Activated CD4-positive, alpha-beta T cell treated with anti-CD3 and anti-CD28 coated beads for 36 hours (primary cell): Measurements from ENCODE around the gene F13A1. TPM values are rescaled to one million over a fixed set of nuclear protein-coding genes. Genes with fewer than 3 reads are reported as not detected.

Experiments
- ATAC-seq: fragments of 200-7000 bp; cut with Tn5 transposase; one replicate; pipeline ENCODE4 v1.10.0; 2021; ENCODE audit warnings: mild to moderate bottlenecking, moderate library complexity
- CTCF ChIA-PET: fragments of 350-600 bp; sonication (Branson Sonifier 250); formaldehyde crosslinking; loops from one replicate; lab custom pipeline; 2021; ENCODE audit warnings: antibody characterized with exemption; lab: Charles Lee
- POLR2A ChIA-PET: fragments of 350-600 bp; sonication (Branson Sonifier 250); formaldehyde crosslinking; loops from one replicate; lab custom pipeline; 2021; ENCODE audit warnings: antibody characterized with exemption, inconsistent platforms; lab: Charles Lee
- DNase-seq: peaks from one replicate; pipeline ENCODE4 v3.0.0-alpha.2; 2020
- H3K27ac Mint-ChIP-seq: one replicate; pipeline ENCODE4 v1.8.0; 2021; ENCODE audit warnings: mixed read lengths
- H3K27me3 Mint-ChIP-seq: one replicate; pipeline ENCODE4 v1.8.0; 2021; ENCODE audit warnings: mixed read lengths
- H3K36me3 Mint-ChIP-seq: one replicate; pipeline ENCODE4 v1.8.0; 2021; ENCODE audit warnings: low read depth, mixed read lengths
- H3K4me1 Mint-ChIP-seq: one replicate; pipeline ENCODE4 v1.8.0; 2021; ENCODE audit warnings: mixed read lengths
- H3K4me3 Mint-ChIP-seq: one replicate; pipeline ENCODE4 v1.8.0; 2021; ENCODE audit warnings: mild to moderate bottlenecking, moderate library complexity, mixed read lengths
- H3K9me3 Mint-ChIP-seq: one replicate; pipeline ENCODE4 v1.8.0; 2021; ENCODE audit warnings: low read depth, mixed read lengths
- intact Hi-C, 2 experiments: fragments of 100-400 bp; cut with DNase I in 1 of 2; cut with micrococcal nuclease in 1 of 2; formaldehyde crosslinking; loops; one replicate each; pipeline versions ENCODE4 v1.14.2 to v1.15.1; 2022 to 2024; cut with DNase I, micrococcal nuclease
- total RNA-seq, 2 experiments: library from RNA; stranded (reverse); gene quantifications; one replicate each; pipeline ENCODE4 v1.2.3, GENCODE V29; 2021

Gene F13A1
- total RNA-seq: not detected

DNA sequence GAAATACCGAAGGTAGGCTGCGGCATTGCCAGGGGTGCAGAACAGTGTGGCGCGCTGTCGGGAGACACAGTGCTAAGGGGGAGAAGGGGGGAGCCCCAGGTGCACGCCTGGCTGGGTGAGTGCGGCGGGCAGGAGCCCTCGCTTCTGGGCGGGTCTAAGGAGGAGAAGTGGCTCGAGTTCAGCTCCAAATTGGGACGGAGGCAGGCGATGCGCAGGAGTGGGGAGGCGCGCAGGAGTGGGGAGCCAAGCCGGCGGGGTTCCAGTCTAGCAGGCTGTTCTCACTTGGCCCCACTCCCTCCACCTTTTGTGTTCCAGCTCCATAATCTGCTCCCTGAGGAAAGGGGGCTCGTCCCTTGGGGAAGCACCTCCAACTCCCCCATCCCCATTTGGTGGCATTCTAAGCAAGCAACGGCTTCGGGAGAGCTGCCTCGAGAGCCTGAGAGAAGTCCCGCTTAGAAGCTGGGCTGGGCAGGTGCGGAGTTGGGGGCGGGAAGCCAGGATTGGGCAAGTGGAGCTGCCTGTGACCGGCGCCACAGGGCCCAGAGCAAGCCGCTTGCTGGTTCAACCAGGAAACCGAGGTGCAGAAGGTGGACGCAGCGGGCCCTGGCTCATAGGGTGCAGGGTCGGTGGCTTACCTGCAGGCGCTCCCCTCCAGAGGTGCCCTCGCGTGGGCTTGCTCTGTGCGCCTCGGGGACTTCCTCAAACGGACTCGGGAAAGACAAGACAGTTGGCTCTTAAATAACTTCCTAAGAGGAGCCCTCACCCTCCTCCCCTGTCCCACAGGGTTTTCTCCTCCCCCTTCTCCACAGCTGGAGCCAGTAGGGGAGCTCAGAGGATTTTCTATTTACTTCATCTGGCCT lies at the start of gene F13A1:
Gene F13A1 (minus strand): TSS at position 711 of the 860 bp plus-strand sequence. CDS start 1,998 bp downstream, outside the sequence.
- CTCF ChIA-PET: interaction anchor here (0.6 to 1.0 kb wide), 2 partner anchors 227 to 306 kb away, joined by 3 read pairs; no protein-coding TSS in a partner anchor
- POLR2A ChIA-PET: no interaction called here
- intact Hi-C loops: no loop called here
- ATAC-seq (no peak), DNase-seq (peak; percentile 12)
- H3K4me3 Mint-ChIP-seq: no peak within 1 kb of the TSS
- H3K4me1 Mint-ChIP-seq: no peaks in the 10 kb centered on the region
- no peaks in the 10 kb centered on the region for H3K36me3 Mint-ChIP-seq
- no peak within 1 kb of the TSS for H3K27ac Mint-ChIP-seq
- H3K9me3 Mint-ChIP-seq: no peaks in the 10 kb centered on the region
- H3K27me3 Mint-ChIP-seq: peaks cover 52% of the 10 kb centered on the region

DNA sequence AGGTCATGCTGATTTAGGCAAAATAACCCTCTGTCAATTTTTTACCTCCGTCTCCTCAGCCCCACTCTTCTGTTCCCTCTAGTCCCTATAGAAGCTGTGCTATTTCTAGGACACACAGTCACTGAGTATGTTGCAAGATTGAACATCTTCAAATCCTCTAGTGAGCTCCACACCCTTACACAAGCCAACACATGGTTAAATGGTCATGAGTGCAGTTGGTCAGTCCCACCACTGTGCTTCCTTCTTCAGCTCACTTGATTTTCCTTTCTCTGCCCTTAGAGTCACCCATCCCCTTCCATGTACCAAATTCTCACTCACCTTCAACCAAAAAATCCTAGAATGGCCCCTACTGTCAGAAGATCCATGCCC lies 48.2 kb upstream of the F13A1 start:
- intact Hi-C loops: no loop called here
- Mint-ChIP-seq H3K9me3 (no peaks in the 10 kb centered on the region), H3K27me3 (peaks cover 17% of the 10 kb centered on the region), H3K4me3 (no peak overlapping the region), H3K36me3 (no peaks in the 10 kb centered on the region), H3K4me1 (no peaks in the 10 kb centered on the region), H3K27ac (no peak overlapping the region)
- ATAC-seq (no peak), DNase-seq (no peak)
- CTCF ChIA-PET: no interaction called here
- POLR2A ChIA-PET: no interaction called here

DNA sequence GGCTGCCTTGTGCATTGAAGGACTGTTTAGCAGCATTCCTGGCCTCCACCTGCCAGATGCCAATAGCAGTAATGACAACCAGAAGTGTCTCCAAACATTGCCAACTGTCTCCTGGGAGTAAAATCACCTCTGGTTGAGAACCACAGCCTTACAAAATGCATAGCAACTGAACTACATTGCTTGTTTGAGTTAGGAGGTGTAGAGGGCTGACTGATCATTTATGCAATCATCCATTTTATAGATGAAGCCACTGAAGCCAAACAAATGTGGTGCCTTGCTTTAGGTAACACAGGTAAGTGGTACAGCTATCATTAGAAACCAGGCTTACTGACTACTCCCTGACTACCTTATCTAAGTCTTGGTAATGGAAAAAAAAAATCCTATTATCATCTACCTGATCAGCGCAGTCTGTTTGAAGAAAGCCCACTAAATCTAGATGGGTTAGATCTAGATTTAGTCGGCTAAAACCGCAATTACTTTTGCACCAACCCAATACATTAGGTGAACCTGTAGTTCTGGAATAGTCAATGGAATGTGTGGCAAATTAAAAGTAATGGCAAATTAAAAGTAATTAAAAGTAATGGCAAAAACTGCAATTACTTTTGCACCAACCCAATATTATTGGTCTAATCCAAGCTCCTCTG lies 47.7 kb upstream of the F13A1 start:
- intact Hi-C loops: no loop called here
- Mint-ChIP-seq H3K36me3 (no peaks in the 10 kb centered on the region), H3K4me1 (no peaks in the 10 kb centered on the region), H3K27me3 (peaks cover 15% of the 10 kb centered on the region), H3K9me3 (no peaks in the 10 kb centered on the region), H3K27ac (no peak overlapping the region), H3K4me3 (no peak overlapping the region)
- ChIA-PET CTCF (no interaction called here), POLR2A (no interaction called here)
- ATAC-seq (no peak), DNase-seq (no peak)

DNA sequence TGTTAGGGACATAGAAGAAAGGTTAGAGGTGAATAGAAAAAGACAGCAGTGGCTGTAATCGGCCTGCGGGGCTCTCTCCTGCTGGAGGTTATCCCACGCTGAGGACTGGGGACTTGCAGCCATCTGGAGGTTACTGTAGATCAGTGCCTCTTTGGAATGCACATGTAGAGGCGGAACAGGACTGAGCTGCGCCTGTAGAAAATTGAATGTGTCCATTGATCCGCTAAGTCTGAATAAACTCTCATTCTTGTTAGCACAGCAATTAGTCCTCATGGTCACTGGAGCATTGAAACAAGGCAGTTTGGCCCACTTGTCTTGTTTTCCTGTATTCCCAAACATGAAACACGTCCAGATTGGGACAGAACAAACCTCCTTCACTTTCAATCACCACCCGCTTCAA lies 46.3 kb upstream of the F13A1 start:
- no peak for DNase-seq
- POLR2A ChIA-PET: no interaction called here
- Mint-ChIP-seq H3K9me3 (no peaks in the 10 kb centered on the region), H3K36me3 (no peaks in the 10 kb centered on the region), H3K27me3 (peaks cover 14% of the 10 kb centered on the region), H3K4me1 (no peaks in the 10 kb centered on the region), H3K4me3 (no peak overlapping the region), H3K27ac (no peak overlapping the region)
- ATAC-seq: no peak
- intact Hi-C loops: no loop called here
- CTCF ChIA-PET: no interaction called here

DNA sequence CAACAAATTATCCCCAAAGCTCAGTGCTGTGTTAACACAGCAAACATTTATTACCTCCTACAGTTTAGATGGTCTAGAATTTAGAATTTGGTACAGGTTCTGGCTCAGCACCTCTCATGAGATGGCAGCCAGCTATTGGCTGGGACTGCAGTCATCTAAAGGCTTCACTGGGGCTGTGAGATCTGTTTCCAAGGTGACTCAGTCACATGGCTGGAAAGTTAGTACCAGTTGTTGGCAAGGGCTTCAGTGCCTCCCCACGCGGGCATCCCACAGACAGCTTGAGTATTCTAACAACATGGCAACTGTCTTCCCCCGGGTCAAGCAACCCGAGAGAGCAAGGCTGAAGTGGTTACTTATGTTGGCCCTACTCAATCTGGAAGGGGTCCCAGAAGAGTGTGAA lies 44.8 kb upstream of the F13A1 start:
- no peak for ATAC-seq
- intact Hi-C loops: no loop called here
- CTCF ChIA-PET: no interaction called here

DNA sequence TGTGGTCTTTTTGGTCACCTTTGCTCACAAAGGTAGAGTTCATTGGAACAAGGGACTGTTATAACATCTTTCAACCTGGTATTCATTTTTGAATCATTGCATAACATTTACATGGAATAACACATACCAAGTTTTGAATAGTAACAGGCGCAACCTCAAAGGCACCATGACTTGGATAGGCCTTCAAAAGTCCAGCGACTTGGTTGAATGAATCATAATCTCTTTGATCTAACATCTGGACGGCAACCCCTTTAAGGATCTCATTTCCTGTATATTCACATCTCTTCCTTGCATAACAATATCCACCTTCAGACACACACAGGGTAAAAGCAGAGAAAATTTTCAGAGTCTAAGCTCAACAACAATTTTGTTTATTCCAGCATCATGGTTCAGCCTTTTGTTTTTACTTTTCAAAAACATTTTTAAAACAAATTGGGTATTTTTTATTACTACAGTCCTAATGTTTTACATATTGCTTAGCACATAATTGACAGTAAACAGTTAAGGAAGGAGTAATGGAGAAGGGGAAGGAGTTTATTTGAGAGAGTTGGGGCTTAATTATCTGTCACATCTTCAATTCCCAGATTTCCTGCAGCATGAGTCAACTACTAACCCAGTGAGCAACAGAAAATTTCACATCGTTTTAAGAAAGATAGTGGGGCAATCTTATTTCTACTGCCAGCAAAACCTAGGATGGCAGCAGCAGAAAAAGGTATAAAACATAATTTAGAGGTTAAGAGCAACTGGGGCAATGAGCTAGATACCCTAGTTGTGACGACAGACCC lies 41.8 kb upstream of the F13A1 start:
- ATAC-seq (no peak), DNase-seq (no peak)
- Mint-ChIP-seq H3K9me3 (no peaks in the 10 kb centered on the region), H3K4me3 (no peak overlapping the region), H3K36me3 (no peaks in the 10 kb centered on the region), H3K4me1 (no peaks in the 10 kb centered on the region), H3K27ac (no peak overlapping the region), H3K27me3 (peaks cover 13% of the 10 kb centered on the region)
- ChIA-PET POLR2A (no interaction called here), CTCF (interaction anchor here (0.6 kb wide), 1 partner anchor 112 kb away, joined by 3 read pairs; no protein-coding TSS in a partner anchor)
- intact Hi-C loops: no loop called here

More for the DNA sequence above, 44.8 kb upstream of the F13A1 start:
- Mint-ChIP-seq H3K27ac (no peak overlapping the region), H3K9me3 (no peaks in the 10 kb centered on the region), H3K4me1 (no peaks in the 10 kb centered on the region), H3K36me3 (no peaks in the 10 kb centered on the region), H3K4me3 (no peak overlapping the region), H3K27me3 (peaks cover 13% of the 10 kb centered on the region)
- no peak for DNase-seq
- POLR2A ChIA-PET: no interaction called here

DNA sequence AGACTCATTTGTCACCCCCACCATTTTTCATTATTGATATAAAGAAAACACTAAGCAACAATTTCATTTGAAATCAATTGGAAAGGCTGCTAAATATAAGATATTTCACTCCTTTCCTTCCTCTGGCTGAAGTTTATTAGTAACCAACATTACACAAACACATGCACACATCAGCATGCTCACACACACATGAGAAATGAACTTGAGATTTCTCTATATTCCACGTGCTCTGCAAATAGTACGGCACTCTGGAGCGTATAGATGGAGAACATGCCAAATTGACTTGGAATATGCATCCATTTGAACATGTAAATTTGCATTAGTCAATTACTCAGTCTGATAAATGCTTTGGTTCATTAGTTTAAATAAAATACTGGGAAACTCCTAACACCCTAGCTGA lies 37.1 kb upstream of the F13A1 start:
- Mint-ChIP-seq H3K9me3 (no peaks in the 10 kb centered on the region), H3K27me3 (peaks cover 18% of the 10 kb centered on the region), H3K36me3 (no peaks in the 10 kb centered on the region), H3K4me3 (no peak overlapping the region), H3K4me1 (no peaks in the 10 kb centered on the region), H3K27ac (no peak overlapping the region)
- POLR2A ChIA-PET: no interaction called here
- ATAC-seq: no peak
- CTCF ChIA-PET: interaction anchor here (1.1 kb wide), 1 partner anchor 30 kb away, joined by 3 read pairs; no protein-coding TSS in a partner anchor
- intact Hi-C loops: no loop called here
- DNase-seq: no peak

DNA sequence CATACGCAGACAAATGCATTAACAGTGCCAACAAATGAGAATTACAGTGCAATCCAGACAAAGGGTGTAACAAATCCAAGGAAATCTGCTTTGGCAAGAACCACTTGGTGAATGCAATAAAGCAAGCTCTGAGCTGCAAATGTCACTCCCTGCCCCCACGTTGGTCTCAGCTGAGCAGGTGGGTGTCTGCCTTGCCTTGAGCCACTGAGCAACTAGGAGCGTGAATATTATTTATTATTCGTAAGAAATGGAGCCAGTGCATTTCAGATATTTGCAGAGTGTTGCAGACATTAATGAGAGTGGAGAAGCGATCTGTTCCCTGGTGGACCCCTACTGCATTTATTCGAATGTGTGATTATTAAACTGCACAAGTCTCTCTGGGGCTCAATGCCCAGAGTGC lies 36.6 kb upstream of the F13A1 start:
- intact Hi-C loops: no loop called here
- Mint-ChIP-seq H3K9me3 (no peaks in the 10 kb centered on the region), H3K4me3 (no peak overlapping the region), H3K27me3 (peaks cover 18% of the 10 kb centered on the region), H3K36me3 (no peaks in the 10 kb centered on the region), H3K27ac (no peak overlapping the region), H3K4me1 (no peaks in the 10 kb centered on the region)
- POLR2A ChIA-PET: no interaction called here
- CTCF ChIA-PET: interaction anchor here (1.1 kb wide), 1 partner anchor 29 kb away, joined by 3 read pairs; no protein-coding TSS in a partner anchor
- ATAC-seq (no peak), DNase-seq (no peak)

DNA sequence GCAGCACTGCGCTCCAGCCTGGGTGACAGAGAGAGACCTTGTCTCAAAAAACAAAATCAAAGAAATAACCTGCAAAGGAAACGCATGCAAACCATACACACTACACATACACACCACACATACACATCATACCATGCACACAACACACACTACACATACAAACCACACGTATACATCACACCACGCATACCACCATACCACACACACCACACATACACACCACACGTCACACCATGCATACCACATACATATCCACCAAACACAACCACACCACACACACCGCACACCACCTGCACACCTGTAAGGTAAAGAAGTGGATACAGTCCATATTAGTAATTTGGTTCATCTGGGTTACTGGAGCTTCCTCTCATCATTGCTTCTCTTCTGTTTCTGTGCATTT lies 32.3 kb upstream of the F13A1 start:
- Mint-ChIP-seq H3K27ac (no peak overlapping the region), H3K36me3 (no peaks in the 10 kb centered on the region), H3K27me3 (peaks cover 24% of the 10 kb centered on the region)

DNA sequence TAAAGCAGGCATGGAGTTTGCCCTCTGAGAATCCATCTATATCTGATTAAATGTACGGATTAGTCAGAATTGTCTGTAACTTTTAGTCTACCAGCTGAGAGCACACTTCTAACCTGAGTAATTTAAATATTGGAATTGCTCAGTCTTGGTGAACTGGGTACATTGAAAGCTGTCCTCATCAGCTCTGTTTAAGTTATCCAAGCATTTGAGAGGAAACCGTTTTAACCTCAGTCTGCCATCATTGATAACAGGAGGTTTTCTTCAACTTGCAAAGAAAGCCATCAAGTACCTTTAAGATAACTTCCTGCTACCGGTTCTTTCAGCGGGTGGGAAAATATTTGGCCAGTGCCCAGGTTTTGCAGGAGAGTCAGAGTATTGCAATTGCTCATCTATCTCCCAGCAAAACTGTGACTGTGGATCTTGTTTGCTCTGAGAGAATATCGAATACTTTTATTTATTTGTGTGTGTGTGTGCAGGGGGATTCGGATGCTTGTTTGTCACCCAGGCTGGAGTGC lies 31.1 kb upstream of the F13A1 start:
- ATAC-seq: no peak
- ChIA-PET POLR2A (no interaction called here), CTCF (no interaction called here)
- Mint-ChIP-seq H3K27ac (no peak overlapping the region), H3K4me1 (no peaks in the 10 kb centered on the region), H3K27me3 (peaks cover 18% of the 10 kb centered on the region), H3K4me3 (no peak overlapping the region), H3K36me3 (no peaks in the 10 kb centered on the region), H3K9me3 (no peaks in the 10 kb centered on the region)
- DNase-seq: no peak
- intact Hi-C loops: no loop called here

More for the DNA sequence above, 32.3 kb upstream of the F13A1 start:
- DNase-seq (no peak), ATAC-seq (no peak)
- H3K4me1 Mint-ChIP-seq: no peaks in the 10 kb centered on the region
- ChIA-PET CTCF (no interaction called here), POLR2A (no interaction called here)
- intact Hi-C loops: no loop called here
- H3K9me3 Mint-ChIP-seq: no peaks in the 10 kb centered on the region
- H3K4me3 Mint-ChIP-seq: no peak overlapping the region

DNA sequence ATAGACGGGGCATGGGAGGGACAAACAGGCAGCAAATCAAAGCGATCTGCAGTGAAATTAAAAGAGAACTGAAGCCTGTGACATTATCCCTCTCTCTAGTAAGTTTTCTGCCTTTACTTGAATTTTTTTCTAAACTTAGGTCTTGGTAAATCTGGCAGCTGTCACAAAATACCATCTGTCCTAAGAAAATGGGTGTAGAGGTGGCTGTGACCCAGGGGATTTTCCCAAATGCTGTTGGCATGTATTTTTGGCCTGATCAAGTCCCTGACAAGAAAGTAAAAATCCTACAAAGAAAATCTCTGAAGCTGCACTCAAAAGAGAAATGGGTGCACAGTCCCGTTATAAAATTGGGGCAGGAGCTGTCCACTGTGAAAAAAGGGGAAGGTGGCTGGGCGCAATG lies 30.2 kb upstream of the F13A1 start:
- intact Hi-C loops: no loop called here
- DNase-seq (no peak), ATAC-seq (no peak)
- H3K4me1 Mint-ChIP-seq: no peaks in the 10 kb centered on the region
- POLR2A ChIA-PET: no interaction called here
- H3K27me3 Mint-ChIP-seq: peaks cover 19% of the 10 kb centered on the region
- no peaks in the 10 kb centered on the region for H3K9me3 Mint-ChIP-seq
- H3K27ac Mint-ChIP-seq: no peak overlapping the region
- no peaks in the 10 kb centered on the region for H3K36me3 Mint-ChIP-seq
- H3K4me3 Mint-ChIP-seq: no peak overlapping the region
- CTCF ChIA-PET: no interaction called here
